ENCODE data around the gene CMTM6. TPM values are rescaled to one million over a fixed set of nuclear protein-coding genes. Genes with fewer than 3 reads are reported as not detected.
A peak's percentile ranks its signal among the peaks of the same experiment; 100 is the strongest.

CMTM6 gene
- total RNA-seq, 1 donor from 2014 or later, result 17.5 TPM

GRCh38 chr3:32510075-32510724 lies 7.5 kb upstream of the CMTM6 start:
- no peaks in the 10 kb centered on the region for H3K36me3 Mint-ChIP-seq (ENCODE audit: unreplicated experiment)
- peak; percentile 61 for TF ChIP-seq CTCF (IDR thresholded peaks at IDR 0.05; ENCODE audit: partially characterized antibody, unreplicated experiment)
- H3K4me1 Mint-ChIP-seq (ENCODE audit: low read depth, unreplicated experiment), result peaks cover 5% of the 10 kb centered on the region
- H3K27me3 Mint-ChIP-seq (ENCODE audit: unreplicated experiment), result peaks cover 1% of the 10 kb centered on the region
- no peak overlapping the region for H3K27ac Mint-ChIP-seq (ENCODE audit: unreplicated experiment)
- DNase-seq, result peak; percentile 65
- no peaks in the 10 kb centered on the region for H3K9me3 Mint-ChIP-seq (ENCODE audit: unreplicated experiment)
- H3K4me3 Mint-ChIP-seq (ENCODE audit: unreplicated experiment), result no peak overlapping the region

- no peak overlapping the region for H3K4me3 Mint-ChIP-seq (ENCODE audit: unreplicated experiment)
- peaks cover 5% of the 10 kb centered on the region for H3K4me1 Mint-ChIP-seq (ENCODE audit: low read depth, unreplicated experiment)
- H3K27ac Mint-ChIP-seq (ENCODE audit: unreplicated experiment), result no peak overlapping the region
- DNase-seq, result no peak
- TF ChIP-seq CTCF (IDR thresholded peaks at IDR 0.05; ENCODE audit: partially characterized antibody, unreplicated experiment), result no peak
- H3K36me3 Mint-ChIP-seq (ENCODE audit: unreplicated experiment), result peaks cover 4% of the 10 kb centered on the region
- H3K9me3 Mint-ChIP-seq (ENCODE audit: unreplicated experiment), result no peaks in the 10 kb centered on the region
- peaks cover 1% of the 10 kb centered on the region for H3K27me3 Mint-ChIP-seq (ENCODE audit: unreplicated experiment)
These were observed 6.1 kb upstream of the CMTM6 start for GRCh38 chr3:32508711-32509110.

DNA sequence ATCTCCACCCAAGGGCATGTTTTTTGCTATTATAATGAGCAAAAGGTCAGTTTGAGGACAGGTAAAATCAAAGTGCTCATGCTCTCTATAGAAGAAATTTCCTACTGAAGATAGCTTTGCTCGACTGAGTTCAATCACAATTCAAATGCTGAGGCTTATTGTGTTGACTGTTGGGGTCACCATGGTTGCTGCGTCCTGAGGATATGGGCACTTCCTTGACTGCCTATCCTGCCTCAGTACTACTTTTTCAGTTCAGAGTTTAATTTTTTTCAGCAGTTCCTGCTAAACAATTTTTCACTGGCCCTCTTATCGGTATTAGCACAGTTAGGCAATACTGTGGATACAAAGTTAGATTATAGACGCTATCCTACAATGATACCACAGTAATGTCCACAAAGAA lies 3.8 kb upstream of the CMTM6 start:
- no peak overlapping the region for H3K4me3 Mint-ChIP-seq (ENCODE audit: unreplicated experiment)
- DNase-seq, result no peak
- H3K9me3 Mint-ChIP-seq (ENCODE audit: unreplicated experiment), result peaks cover 3% of the 10 kb centered on the region
- peaks cover 5% of the 10 kb centered on the region for H3K27me3 Mint-ChIP-seq (ENCODE audit: unreplicated experiment)
- peaks cover 4% of the 10 kb centered on the region for H3K36me3 Mint-ChIP-seq (ENCODE audit: unreplicated experiment)
- H3K4me1 Mint-ChIP-seq (ENCODE audit: low read depth, unreplicated experiment), result peaks cover 7% of the 10 kb centered on the region
- H3K27ac Mint-ChIP-seq (ENCODE audit: unreplicated experiment), result no peak overlapping the region
- TF ChIP-seq CTCF (IDR thresholded peaks at IDR 0.05; ENCODE audit: partially characterized antibody, unreplicated experiment), result no peak

DNA sequence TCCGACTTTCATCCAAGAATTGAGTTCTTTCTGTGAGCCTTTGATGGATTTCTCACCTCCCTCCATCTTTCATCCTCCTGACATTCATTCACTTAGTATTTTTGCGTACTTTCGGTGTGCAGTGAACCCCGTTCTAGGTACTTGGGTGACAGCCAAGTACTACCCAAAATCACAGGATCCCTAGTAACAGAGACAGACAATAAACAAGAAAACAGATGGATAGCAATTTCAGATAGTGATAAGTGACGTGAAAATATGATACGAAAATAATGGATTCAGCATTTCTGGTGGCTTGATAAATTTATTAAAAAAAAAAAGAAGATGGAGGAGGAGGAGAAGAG lies 264 bp upstream of the CMTM6 start:
- peak overlapping the region; percentile 80 for H3K27ac Mint-ChIP-seq (ENCODE audit: unreplicated experiment)
- DNase-seq, result no peak
- peaks cover 9% of the 10 kb centered on the region for H3K4me1 Mint-ChIP-seq (ENCODE audit: low read depth, unreplicated experiment)
- peaks cover 3% of the 10 kb centered on the region for H3K9me3 Mint-ChIP-seq (ENCODE audit: unreplicated experiment)
- no peak for TF ChIP-seq CTCF (IDR thresholded peaks at IDR 0.05; ENCODE audit: partially characterized antibody, unreplicated experiment)
- H3K36me3 Mint-ChIP-seq (ENCODE audit: unreplicated experiment), result peaks cover 4% of the 10 kb centered on the region
- peak overlapping the region; percentile 87 for H3K4me3 Mint-ChIP-seq (ENCODE audit: unreplicated experiment)
- H3K27me3 Mint-ChIP-seq (ENCODE audit: unreplicated experiment), result peaks cover 3% of the 10 kb centered on the region

DNA sequence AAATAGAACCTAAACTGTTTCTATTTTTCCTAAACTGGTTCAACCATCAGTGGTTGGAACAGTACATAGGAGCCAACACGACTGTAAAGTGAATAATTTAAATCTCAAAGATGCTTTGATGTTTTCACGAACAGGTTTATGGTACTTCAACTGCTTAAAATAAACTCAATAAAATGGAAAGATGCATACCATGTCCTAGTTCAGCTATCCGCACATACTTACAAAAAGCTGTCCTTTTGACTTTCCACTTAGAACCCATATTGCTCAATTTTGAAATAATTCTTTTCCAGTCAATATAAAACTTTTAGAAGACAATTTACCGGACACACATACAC lies 902 bp downstream of the CMTM6 start:
- H3K27me3 Mint-ChIP-seq (ENCODE audit: unreplicated experiment), result peaks cover 3% of the 10 kb centered on the region
- H3K36me3 Mint-ChIP-seq (ENCODE audit: unreplicated experiment), result peaks cover 4% of the 10 kb centered on the region
- DNase-seq, result no peak
- H3K9me3 Mint-ChIP-seq (ENCODE audit: unreplicated experiment), result peaks cover 3% of the 10 kb centered on the region
- H3K4me1 Mint-ChIP-seq (ENCODE audit: low read depth, unreplicated experiment), result peaks cover 9% of the 10 kb centered on the region
- peak overlapping the region; percentile 92 for H3K27ac Mint-ChIP-seq (ENCODE audit: unreplicated experiment)
- peak overlapping the region; percentile 100 for H3K4me3 Mint-ChIP-seq (ENCODE audit: unreplicated experiment)
- no peak for TF ChIP-seq CTCF (IDR thresholded peaks at IDR 0.05; ENCODE audit: partially characterized antibody, unreplicated experiment)

All from glutamatergic neuron (in vitro differentiated cells).